ENCODE measurements around the gene LRP6.

Gene LRP6

GRCh38 chr12:12068751-12069150 lies 198.1 kb downstream of the LRP6 start:
- no peak for TF ChIP-seq CTCF (IDR thresholded peaks at IDR 0.05; ENCODE audit: insufficient read depth, missing control alignments)
- FAIRE-seq (no peak), DNase-seq (ENCODE audit: insufficient read length, low spot score) (no peak)
